ENCODE data around the gene DHX40. TPM values are rescaled to one million over a fixed set of nuclear protein-coding genes. Genes with fewer than 3 reads are reported as not detected.
"Not testable (repeated sequence)": the region's sequence is repeated elsewhere in the genome, so short reads cannot be mapped to it uniquely, and the experiment has no call there.

DHX40 gene
- 18.2 TPM for total RNA-seq
- long read RNA-seq, transcript DHX40-201 (18 exons, 3,660 nt): major isoform, 16 of 30 reads
- long read RNA-seq, partial matches to known transcripts: 5 of 30 reads
- long read RNA-seq, other reads (novel, unspliced or antisense): 9 of 30 reads

- intact Hi-C loops (cut with DNase I): loop anchor here (5.0 to 10.0 kb wide), 2 partner anchors 49 to 253 kb away; partner anchors contain the start of gene CLTC
- DNase-seq (ENCODE audit: low spot score): peak; percentile 98
Measured at GRCh38 chr17:59565171-59565958, at the start of gene DHX40. TSS of gene DHX40 (plus strand) at chr17:59565610. CDS start at chr17:59565672, 62 bp downstream.

DNA sequence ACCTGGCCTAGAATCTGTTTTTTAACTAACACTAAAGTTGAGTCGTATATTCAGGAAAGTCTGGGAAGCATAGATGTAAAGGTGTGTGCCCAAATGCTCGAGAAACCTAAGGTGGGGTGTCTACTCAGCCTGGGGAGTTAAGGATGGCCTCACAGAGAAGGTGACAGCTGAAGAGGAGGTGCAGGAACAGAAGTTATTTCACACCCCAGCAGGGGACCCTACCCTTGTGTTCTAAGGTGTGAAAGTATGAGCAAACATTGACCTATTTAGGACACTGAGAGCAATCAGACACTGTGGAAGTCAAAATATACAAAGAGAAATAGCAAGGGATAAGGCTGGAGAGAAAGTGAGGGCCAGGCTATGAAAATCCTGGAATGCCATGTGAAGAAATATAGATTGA lies 49.0 kb upstream of the DHX40 start:
- intact Hi-C loops (cut with DNase I): no loop called here
- no peak for DNase-seq (ENCODE audit: low spot score)

- no peak for DNase-seq (ENCODE audit: low spot score)
- intact Hi-C loops (cut with DNase I): no loop called here
Measured at GRCh38 chr17:59519132-59519531, 46.3 kb upstream of the DHX40 start.

DNA sequence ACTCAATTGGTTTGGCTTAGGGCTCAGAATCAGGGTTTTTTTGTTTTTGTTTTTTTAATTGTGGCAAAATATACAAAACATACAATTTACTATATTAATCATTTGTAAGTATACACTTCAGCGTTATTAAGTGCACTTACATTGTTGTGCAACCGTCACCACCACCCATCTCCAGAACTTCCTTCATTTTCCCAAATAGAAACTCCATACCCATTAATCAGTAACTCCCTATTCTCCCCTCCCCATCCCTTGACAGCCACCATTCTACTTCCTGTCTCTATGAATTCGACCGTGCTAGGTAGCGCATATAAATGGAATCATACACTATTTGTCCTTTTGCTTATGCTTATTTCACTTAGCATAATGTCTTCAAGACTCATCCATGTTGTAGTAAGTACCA lies 45.2 kb upstream of the DHX40 start:
- intact Hi-C loops (cut with DNase I): no loop called here
- no peak for DNase-seq (ENCODE audit: low spot score)

DNA sequence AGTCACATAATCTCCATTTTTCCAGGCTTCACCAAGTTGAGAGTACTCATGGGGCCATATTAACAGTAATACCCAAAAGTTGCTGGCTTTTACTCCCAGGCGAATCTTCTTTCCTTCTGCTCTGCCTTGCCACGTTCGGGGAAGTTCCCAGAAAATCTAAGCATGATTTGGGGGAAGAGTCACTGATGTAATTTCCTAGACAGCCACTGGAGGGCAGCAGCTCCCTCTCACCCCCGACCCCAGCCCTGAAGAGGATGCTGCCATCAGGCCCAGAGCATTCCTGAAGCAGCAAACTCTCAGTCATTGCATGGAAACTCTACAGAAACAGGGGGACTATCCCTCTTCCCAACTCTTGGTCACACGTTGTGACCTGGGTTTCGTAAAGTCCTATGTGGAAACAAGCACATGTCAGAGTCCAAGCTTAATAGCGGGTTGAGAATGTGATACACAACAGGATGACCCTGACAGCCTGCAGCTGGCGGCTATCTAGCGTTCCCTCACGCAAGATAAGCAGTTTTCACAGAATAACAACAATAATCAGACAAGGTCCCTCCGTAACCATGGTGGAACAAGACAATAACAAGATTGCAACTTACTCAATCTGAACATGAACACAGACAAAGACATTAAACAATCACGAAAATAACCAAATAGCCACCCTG lies 43.8 kb upstream of the DHX40 start:
- peak; percentile 79 for DNase-seq (ENCODE audit: low spot score)
- intact Hi-C loops (cut with DNase I): no loop called here

- DNase-seq (ENCODE audit: low spot score); intact Hi-C loops (cut with DNase I): not testable (repeated sequence)
Measured at GRCh38 chr17:59524930-59525329, 40.5 kb upstream of the DHX40 start.

DNA sequence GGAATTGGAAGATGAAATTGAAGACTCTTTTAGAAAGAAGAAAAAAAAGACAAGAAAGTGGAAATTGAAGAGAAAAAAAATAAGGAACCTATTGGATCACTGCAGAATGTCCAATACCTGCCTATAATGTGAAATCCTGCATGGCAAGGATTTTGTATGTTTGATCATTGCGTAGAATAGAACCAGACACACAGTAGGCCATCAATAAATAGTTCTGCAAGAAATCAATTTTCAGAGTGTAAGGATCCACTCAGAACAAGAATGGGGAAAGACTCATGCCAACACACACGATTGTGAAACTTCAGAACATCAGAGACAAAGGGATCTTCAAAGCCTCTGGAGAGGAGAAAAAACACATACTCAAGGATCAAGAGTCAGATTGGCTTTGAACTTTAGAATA lies 39.7 kb upstream of the DHX40 start:
- intact Hi-C loops (cut with DNase I): no loop called here
- no peak for DNase-seq (ENCODE audit: low spot score)

GRCh38 chr17:59526451-59526850 lies 39.0 kb upstream of the DHX40 start:
- intact Hi-C loops (cut with DNase I): no loop called here
- no peak for DNase-seq (ENCODE audit: low spot score)

DNA sequence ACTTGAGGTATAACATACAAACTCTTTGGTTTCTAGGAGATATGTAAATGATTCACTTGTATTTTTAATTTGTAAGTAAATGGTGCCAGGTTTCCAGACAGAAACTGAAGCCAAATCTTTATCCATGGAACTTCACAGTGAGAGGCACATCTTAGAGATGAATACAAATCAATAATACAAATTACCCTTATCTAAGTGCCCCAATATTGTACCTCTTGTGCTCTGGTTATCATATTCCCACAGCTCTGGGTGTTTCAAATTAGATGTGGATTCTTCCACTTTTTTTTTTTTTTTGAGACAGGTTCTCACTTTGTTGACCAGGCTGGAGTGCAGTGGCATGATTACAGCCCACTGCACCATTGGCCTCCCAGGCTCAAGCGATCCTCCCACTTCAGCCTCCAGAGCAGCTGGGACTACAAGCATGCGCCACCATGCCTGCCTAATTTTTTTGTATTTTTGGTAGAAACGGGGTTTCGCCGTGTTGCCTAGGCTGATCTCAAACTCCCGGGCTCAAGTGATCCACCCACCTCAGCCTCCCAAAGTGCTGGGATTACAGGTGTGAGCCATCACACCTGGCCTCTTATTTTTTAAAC lies 38.0 kb upstream of the DHX40 start:
- intact Hi-C loops (cut with DNase I): no loop called here
- no peak for DNase-seq (ENCODE audit: low spot score)

- DNase-seq (ENCODE audit: low spot score): no peak
- intact Hi-C loops (cut with DNase I): no loop called here
Measured at GRCh38 chr17:59527931-59528330, 37.5 kb upstream of the DHX40 start.

- no peak for DNase-seq (ENCODE audit: low spot score)
- intact Hi-C loops (cut with DNase I): no loop called here
Measured at GRCh38 chr17:59530531-59530930, 34.9 kb upstream of the DHX40 start.

- intact Hi-C loops (cut with DNase I): no loop called here
- no peak for DNase-seq (ENCODE audit: low spot score)
Measured at GRCh38 chr17:59533694-59534093, 31.7 kb upstream of the DHX40 start.

DNA sequence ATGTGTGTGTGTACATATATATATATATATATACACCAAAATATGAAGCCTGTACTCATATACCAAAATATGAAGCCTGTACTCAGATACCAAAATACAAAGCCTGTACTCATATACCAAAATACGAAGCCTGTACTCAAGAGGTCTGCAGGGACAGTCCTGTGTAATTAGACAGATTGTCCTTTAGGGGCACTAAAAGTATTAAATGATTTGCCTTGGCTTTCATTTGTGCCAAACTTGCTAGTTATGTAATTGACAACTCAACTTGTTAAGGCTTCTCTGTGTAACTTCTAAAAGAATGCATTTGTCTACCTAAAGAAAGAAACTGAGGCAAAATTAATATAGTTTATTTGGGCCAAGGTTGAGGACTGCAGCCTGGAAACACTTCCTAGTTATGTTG lies 30.8 kb upstream of the DHX40 start:
- intact Hi-C loops (cut with DNase I): no loop called here

GRCh38 chr17:59538195-59538909 lies 27.1 kb upstream of the DHX40 start:
- intact Hi-C loops (cut with DNase I): no loop called here
- no peak for DNase-seq (ENCODE audit: low spot score)

More for the DNA sequence above, 30.8 kb upstream of the DHX40 start:
- DNase-seq (ENCODE audit: low spot score): no peak

DNA sequence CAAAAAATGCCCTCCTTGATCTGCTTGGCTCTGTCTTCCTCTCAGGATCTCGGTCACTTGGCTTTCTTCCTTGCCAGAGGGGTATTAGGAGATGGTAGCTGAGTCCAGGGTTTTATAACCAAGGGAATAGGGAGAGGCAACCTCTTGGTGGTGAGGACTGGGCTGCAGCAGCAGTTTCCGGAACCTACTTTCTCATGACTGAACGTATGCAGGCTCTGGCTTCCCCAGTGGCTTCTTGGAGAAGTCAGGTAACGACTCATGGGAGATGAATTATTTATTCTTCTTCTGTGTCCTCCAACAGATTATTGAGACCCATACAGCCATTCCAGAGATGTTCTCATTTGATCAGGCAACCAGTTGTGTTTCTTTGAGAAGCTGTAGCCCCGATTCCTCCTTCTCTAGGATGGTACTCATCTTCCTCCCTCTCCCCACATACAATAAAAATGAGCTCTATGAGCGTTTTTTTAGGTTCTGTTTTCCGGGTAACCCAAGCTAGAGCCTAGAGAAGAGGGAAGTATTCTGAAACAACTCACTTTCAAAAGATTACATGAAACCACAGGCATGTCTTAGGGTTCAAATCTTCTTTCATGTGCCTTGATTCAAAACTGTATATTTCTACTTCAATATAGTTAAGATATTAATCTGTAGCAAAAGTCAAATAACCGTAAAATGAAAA lies 22.3 kb upstream of the DHX40 start:
- no peak for DNase-seq (ENCODE audit: low spot score)
- intact Hi-C loops (cut with DNase I): no loop called here

DNA sequence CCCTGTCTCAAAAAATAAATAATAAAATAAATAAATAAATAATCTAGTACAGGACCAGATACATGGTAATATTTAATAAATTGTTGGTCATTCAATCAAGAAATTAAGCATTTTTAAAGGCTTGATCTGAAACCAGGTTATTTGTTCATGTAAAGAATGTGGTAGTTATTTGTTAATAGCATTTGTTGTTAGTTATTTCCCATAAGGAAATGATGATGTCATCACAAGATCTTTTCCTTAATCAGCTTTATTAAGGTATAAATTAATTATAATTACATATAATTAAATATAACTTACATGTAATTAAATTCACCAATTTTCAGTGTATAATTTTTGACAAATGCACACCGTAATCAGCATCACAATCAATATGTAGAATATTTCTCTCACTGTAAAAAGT lies 19.5 kb upstream of the DHX40 start:
- DNase-seq (ENCODE audit: low spot score): no peak
- intact Hi-C loops (cut with DNase I): no loop called here

GRCh38 chr17:59547131-59547915 lies 18.1 kb upstream of the DHX40 start:
- intact Hi-C loops (cut with DNase I): no loop called here
- DNase-seq (ENCODE audit: low spot score): no peak

DNA sequence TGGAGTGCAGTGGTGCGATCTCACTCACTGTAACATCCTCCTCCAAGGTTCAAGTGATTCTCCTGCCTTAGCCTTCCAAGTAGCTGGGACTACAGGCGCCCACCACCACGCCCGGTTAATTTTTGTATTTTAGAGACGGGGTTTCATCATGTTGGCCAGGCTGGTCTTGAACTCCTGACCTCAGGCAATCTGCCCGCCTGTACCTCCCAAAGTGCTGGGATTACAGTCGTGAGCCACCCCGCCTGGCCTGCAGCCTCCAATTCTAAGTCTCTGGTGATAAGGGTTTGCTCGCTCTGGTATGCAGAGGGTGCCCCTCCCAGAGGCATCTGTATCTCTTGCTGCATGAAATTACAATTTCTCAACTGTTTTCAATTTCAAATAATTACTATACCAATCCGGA lies 16.4 kb upstream of the DHX40 start:
- DNase-seq (ENCODE audit: low spot score); intact Hi-C loops (cut with DNase I): not testable (repeated sequence)

DNA sequence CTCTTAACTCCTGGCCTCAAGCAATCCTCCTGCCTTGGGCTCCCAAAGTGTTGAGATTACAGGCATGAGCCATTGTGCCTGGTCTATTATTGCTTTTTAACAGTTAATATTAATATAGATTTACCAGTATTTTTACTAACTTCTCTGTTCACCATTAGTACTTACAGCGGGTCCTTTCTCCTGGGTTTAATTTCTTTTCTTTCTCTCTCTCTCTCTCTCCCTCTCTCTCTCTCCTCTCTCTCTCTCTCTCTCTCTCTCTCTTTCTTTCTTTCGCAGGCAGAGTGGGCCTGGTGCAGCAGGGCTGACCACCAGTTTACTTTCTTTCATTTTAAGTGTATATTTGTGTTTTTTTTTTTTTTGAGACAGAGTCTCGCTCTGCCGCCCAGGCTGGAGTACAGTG lies 14.7 kb upstream of the DHX40 start:
- intact Hi-C loops (cut with DNase I): no loop called here
- no peak for DNase-seq (ENCODE audit: low spot score)

All from cardiac septum (tissue), 1 donor.